ENCODE data around the gene NUP98. TPM values are rescaled to one million over a fixed set of nuclear protein-coding genes. Genes with fewer than 3 reads are reported as not detected.

NUP98 gene
- total and polyA plus RNA-seq, 2 of the 13 experiments (the other 11 are each of a cell fraction or from before 2014, with no cell fraction given), result 76.6 to 85.3 TPM

DNA sequence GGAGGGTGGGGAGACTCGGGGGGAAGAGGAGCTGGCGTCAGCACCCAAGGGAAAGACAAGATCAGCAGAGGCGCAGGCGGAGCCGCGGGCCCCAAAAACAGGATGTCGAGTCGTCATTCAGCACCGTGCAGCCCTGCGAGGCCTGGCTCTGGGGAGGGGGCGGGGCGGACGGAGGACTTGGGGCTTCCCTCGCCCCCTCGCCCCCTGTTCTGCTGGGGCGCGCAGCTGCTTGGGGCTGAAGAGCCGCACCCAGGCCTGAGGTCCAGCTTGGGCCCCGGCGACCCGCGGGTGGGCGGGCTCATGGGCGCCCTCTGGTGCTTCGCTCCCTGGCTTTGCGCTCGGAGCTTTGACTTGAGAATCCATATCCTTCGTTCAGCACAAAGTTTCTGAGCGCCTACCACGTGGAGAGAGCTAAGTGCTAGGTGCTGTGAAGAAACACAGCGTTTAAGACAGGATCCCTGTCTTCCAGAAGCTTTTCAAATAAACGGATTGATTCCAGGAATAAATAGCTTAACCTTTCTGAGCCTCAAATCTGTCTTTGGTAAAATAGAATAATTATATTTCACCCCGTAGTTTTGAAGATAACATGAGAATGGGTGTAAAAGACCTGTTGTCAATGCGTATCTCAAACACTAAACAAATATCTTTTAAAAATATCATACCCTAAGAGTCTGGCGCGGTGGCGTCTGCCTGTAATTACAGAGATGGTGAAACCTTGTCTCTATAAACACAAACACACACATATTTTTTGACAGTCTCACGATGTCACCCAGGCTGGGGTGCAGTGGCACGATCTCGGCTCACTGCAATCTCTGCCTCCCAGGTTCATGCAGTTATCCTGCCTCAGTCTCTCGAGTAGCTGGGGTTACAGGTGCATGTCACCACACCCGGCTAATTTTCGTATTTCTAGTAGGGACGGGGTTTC lies 44.3 kb upstream of the NUP98 start (continued):
- TF ChIP-seq ZNF205 (CRISPR knock-in tag; IDR thresholded peaks at IDR 0.05) (peak; percentile 56; the same call in 1 of the 2 replicates), FOXC1 (CRISPR knock-in tag; IDR thresholded peaks at IDR 0.05; ENCODE audit: borderline replicate concordance) (0 out of 2 replicates have a peak, but pooled peaks have one; percentile 40), KDM2A (CRISPR knock-in tag; IDR thresholded peaks at IDR 0.05; ENCODE audit: borderline replicate concordance, low read depth) (peak; percentile 89), RXRB (CRISPR knock-in tag; IDR thresholded peaks at IDR 0.05; ENCODE audit: borderline replicate concordance) (peak; percentile 24; the same call in 1 of the 2 replicates), EED (CRISPR knock-in tag; IDR thresholded peaks at IDR 0.05) (no peak), KLF6 (CRISPR knock-in tag; IDR thresholded peaks at IDR 0.05) (peak; percentile 79; the same call in 1 of the 2 replicates), KMT2B (CRISPR knock-in tag; IDR thresholded peaks at IDR 0.05) (peak; percentile 48; the same call in 1 of the 2 replicates), POGK (CRISPR knock-in tag; conservative IDR thresholded peaks at IDR 0.05) (0 out of 2 replicates have a peak, but pooled peaks have one; percentile 27), YY1 (IDR thresholded peaks at IDR 0.05; ENCODE audit: insufficient read depth, insufficient replicate concordance, low read depth, low read length) (peak; percentile 64), NCOA2 (CRISPR knock-in tag; IDR thresholded peaks at IDR 0.05) (peak; percentile 42), AGO2 (optimal IDR thresholded peaks at IDR 0.05; ENCODE audit: low read depth, low read length) (peak; percentile 72), SRY (CRISPR knock-in tag; IDR thresholded peaks at IDR 0.05) (peak; percentile 61; the same call in 1 of the 2 replicates), ZNF557 (CRISPR knock-in tag; IDR thresholded peaks at IDR 0.05) (0 out of 2 replicates have a peak, but pooled peaks have one; percentile 71), SP5 (CRISPR knock-in tag; IDR thresholded peaks at IDR 0.05; ENCODE audit: borderline replicate concordance, low read depth) (peak; percentile 43; the same call in 1 of the 2 replicates), NKX3-1 (CRISPR knock-in tag; IDR thresholded peaks at IDR 0.05) (peak; percentile 87), SP1 (IDR thresholded peaks at IDR 0.05) (no peak), SP1 (CRISPR knock-in tag; IDR thresholded peaks at IDR 0.05) (peak; percentile 43; the same call in 1 of the 2 replicates), ATF6 (CRISPR knock-in tag; conservative IDR thresholded peaks at IDR 0.05) (no peak)
- TF ChIP-seq, protein P1, sequence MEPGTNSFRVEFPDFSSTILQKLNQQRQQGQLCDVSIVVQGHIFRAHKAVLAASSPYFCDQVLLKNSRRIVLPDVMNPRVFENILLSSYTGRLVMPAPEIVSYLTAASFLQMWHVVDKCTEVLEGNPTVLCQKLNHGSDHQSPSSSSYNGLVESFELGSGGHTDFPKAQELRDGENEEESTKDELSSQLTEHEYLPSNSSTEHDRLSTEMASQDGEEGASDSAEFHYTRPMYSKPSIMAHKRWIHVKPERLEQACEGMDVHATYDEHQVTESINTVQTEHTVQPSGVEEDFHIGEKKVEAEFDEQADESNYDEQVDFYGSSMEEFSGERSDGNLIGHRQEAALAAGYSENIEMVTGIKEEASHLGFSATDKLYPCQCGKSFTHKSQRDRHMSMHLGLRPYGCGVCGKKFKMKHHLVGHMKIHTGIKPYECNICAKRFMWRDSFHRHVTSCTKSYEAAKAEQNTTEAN (CRISPR knock-in tag; conservative IDR thresholded peaks at IDR 0.05), result 0 out of 2 replicates have a peak, but pooled peaks have one; percentile 52
- TF ChIP-seq, protein P2, sequence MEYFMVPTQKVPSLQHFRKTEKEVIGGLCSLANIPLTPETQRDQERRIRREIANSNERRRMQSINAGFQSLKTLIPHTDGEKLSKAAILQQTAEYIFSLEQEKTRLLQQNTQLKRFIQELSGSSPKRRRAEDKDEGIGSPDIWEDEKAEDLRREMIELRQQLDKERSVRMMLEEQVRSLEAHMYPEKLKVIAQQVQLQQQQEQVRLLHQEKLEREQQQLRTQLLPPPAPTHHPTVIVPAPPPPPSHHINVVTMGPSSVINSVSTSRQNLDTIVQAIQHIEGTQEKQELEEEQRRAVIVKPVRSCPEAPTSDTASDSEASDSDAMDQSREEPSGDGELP (IDR thresholded peaks at IDR 0.05; ENCODE audit: borderline replicate concordance, low read depth), result peak; percentile 34; the same call in 1 of the 2 replicates
- TF ChIP-seq, protein P3, sequence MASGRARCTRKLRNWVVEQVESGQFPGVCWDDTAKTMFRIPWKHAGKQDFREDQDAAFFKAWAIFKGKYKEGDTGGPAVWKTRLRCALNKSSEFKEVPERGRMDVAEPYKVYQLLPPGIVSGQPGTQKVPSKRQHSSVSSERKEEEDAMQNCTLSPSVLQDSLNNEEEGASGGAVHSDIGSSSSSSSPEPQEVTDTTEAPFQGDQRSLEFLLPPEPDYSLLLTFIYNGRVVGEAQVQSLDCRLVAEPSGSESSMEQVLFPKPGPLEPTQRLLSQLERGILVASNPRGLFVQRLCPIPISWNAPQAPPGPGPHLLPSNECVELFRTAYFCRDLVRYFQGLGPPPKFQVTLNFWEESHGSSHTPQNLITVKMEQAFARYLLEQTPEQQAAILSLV (CRISPR knock-in tag; IDR thresholded peaks at IDR 0.05; ENCODE audit: borderline replicate concordance), result 0 out of 2 replicates have a peak, but pooled peaks have one; percentile 34
